ENCODE results near the gene TMEM178B.

TMEM178B gene

DNA sequence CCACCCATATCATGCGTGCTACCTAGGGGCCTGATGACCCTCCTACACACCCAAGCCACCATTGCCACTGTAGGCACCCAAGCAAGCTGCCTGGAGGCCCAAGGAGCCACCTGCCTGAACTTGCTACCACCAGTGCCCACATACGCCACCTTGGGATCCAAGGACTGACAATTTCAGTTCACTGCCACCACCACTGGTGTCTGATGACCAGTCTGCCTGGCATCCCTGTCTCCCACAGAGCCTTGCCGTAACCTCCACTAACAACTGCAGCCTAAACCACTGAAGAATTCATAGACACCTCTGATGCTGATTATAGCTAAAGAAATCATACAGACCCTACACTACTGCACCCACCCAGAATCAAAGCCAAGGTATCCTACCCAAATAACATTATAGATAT is 58.8 kb downstream of the TMEM178B start:
- no peak overlapping the region for H2AK5ac ChIP-seq (ENCODE audit: low read depth, low read length)
- no CpG with 5 or more reads among the region's 3 CpGs for WGBS, 2 donors (ENCODE audit: extremely low coverage in 2 of 2, insufficient read length in 2 of 2, insufficient replicate concordance in 1 of 2)
- peaks cover 0 to 3% of the 10 kb centered on the region in 2 donors for H3K9me3 ChIP-seq (replicated peaks in 1 of 2; ENCODE audit: control insufficient read depth in 2 of 2, insufficient read depth in 1 of 2, low read depth in 1 of 2, low read length in 2 of 2)
- peak overlapping the region; percentile 78 for H3K14ac ChIP-seq (ENCODE audit: low read length)
- H2BK5ac ChIP-seq (ENCODE audit: low read length): no peak overlapping the region
- peaks cover 3% of the 10 kb centered on the region for H3K79me1 ChIP-seq (ENCODE audit: low read depth, low read length)
- H2BK12ac ChIP-seq (ENCODE audit: low read length): peak overlapping the region; percentile 18
- H3K27ac ChIP-seq (replicated peaks; ENCODE audit: low read length): no peak overlapping the region
- H3K4me2 ChIP-seq (ENCODE audit: insufficient read depth, low read length, poor library complexity, severe bottlenecking): no peak overlapping the region
- no peak for DNase-seq (ENCODE audit: low spot score)
- H4K91ac ChIP-seq (ENCODE audit: low read depth, low read length, poor library complexity): no peak overlapping the region
- no peak overlapping the region for H2AFZ ChIP-seq (ENCODE audit: low read length)
- H3K4ac ChIP-seq (ENCODE audit: low read length): no peak overlapping the region
- peak overlapping the region in 1 of 2 donors; percentile 13 for H3K4me3 ChIP-seq (ENCODE audit: low read length in 2 of 2)
- H3K18ac ChIP-seq (ENCODE audit: low read length): peak overlapping the region; percentile 72
- no peak overlapping the region for H2BK15ac ChIP-seq (ENCODE audit: low read length)
- H3K23ac ChIP-seq (ENCODE audit: low read depth, low read length, poor library complexity): peak overlapping the region; percentile 61
- no peak overlapping the region for H3K9ac ChIP-seq (ENCODE audit: low read depth, low read length, poor library complexity)
- no peaks in the 10 kb centered on the region for H3K27me3 ChIP-seq (ENCODE audit: control insufficient read depth in 3 of 3, insufficient read depth in 3 of 3, low read depth in 1 of 3, low read length in 3 of 3)
- no peak overlapping the region for H4K8ac ChIP-seq (ENCODE audit: low read depth, low read length)
- H3K4me1 ChIP-seq (ENCODE audit: control insufficient read depth in 2 of 2, insufficient read depth in 1 of 2, low read depth in 1 of 2, low read length in 2 of 2): no peaks in the 10 kb centered on the region
- no peak overlapping the region for H2BK120ac ChIP-seq (ENCODE audit: low read depth, low read length)
- peaks cover 0 to 3% of the 10 kb centered on the region in 2 donors for H3K36me3 ChIP-seq (replicated peaks in 1 of 2; ENCODE audit: control insufficient read depth in 2 of 2, insufficient read depth in 2 of 2, low read length in 2 of 2)

- H4K91ac ChIP-seq (ENCODE audit: low read depth, low read length, poor library complexity): no peak overlapping the region
- no peak overlapping the region for H3K23ac ChIP-seq (ENCODE audit: low read depth, low read length, poor library complexity)
- no peak overlapping the region for H2AFZ ChIP-seq (ENCODE audit: low read length)
- no peak overlapping the region for H2BK120ac ChIP-seq (ENCODE audit: low read depth, low read length)
- peaks cover 3% of the 10 kb centered on the region for H3K79me1 ChIP-seq (ENCODE audit: low read depth, low read length)
- H3K27me3 ChIP-seq (ENCODE audit: control insufficient read depth in 3 of 3, insufficient read depth in 3 of 3, low read depth in 1 of 3, low read length in 3 of 3): no peaks in the 10 kb centered on the region
- H3K4ac ChIP-seq (ENCODE audit: low read length): no peak overlapping the region
- no peak for DNase-seq (ENCODE audit: low spot score)
- peaks cover 0 to 3% of the 10 kb centered on the region in 2 donors for H3K36me3 ChIP-seq (replicated peaks in 1 of 2; ENCODE audit: control insufficient read depth in 2 of 2, insufficient read depth in 2 of 2, low read length in 2 of 2)
- H2AK5ac ChIP-seq (ENCODE audit: low read depth, low read length): no peak overlapping the region
- H3K14ac ChIP-seq (ENCODE audit: low read length): no peak overlapping the region
- no peak overlapping the region for H3K4me3 ChIP-seq (ENCODE audit: low read length in 2 of 2)
- no peak overlapping the region for H3K9ac ChIP-seq (ENCODE audit: low read depth, low read length, poor library complexity)
- WGBS, 2 donors (ENCODE audit: extremely low coverage in 2 of 2, insufficient read length in 2 of 2, insufficient replicate concordance in 1 of 2): no CpG with 5 or more reads among the region's 1 CpG
- H2BK12ac ChIP-seq (ENCODE audit: low read length): no peak overlapping the region
- peaks cover 0 to 3% of the 10 kb centered on the region in 2 donors for H3K9me3 ChIP-seq (replicated peaks in 1 of 2; ENCODE audit: control insufficient read depth in 2 of 2, insufficient read depth in 1 of 2, low read depth in 1 of 2, low read length in 2 of 2)
- H3K18ac ChIP-seq (ENCODE audit: low read length): no peak overlapping the region
- no peak overlapping the region for H2BK5ac ChIP-seq (ENCODE audit: low read length)
- H3K4me1 ChIP-seq (ENCODE audit: control insufficient read depth in 2 of 2, insufficient read depth in 1 of 2, low read depth in 1 of 2, low read length in 2 of 2): no peaks in the 10 kb centered on the region
- no peak overlapping the region for H4K8ac ChIP-seq (ENCODE audit: low read depth, low read length)
- H3K27ac ChIP-seq (replicated peaks; ENCODE audit: low read length): no peak overlapping the region
- no peak overlapping the region for H3K4me2 ChIP-seq (ENCODE audit: insufficient read depth, low read length, poor library complexity, severe bottlenecking)
- no peak overlapping the region for H2BK15ac ChIP-seq (ENCODE audit: low read length)
Measured at GRCh38 chr7:141133646-141134045, 59.8 kb downstream of the TMEM178B start.

- no peaks in the 10 kb centered on the region for H3K27me3 ChIP-seq (ENCODE audit: control insufficient read depth in 3 of 3, insufficient read depth in 3 of 3, low read depth in 1 of 3, low read length in 3 of 3)
- H3K36me3 ChIP-seq (replicated peaks in 1 of 2; ENCODE audit: control insufficient read depth in 2 of 2, insufficient read depth in 2 of 2, low read length in 2 of 2): no peaks in the 10 kb centered on the region
- H4K8ac ChIP-seq (ENCODE audit: low read depth, low read length): no peak overlapping the region
- H3K18ac ChIP-seq (ENCODE audit: low read length): no peak overlapping the region
- H2AK5ac ChIP-seq (ENCODE audit: low read depth, low read length): no peak overlapping the region
- H3K4me2 ChIP-seq (ENCODE audit: insufficient read depth, low read length, poor library complexity, severe bottlenecking): no peak overlapping the region
- H2BK15ac ChIP-seq (ENCODE audit: low read length): no peak overlapping the region
- no peak overlapping the region for H3K23ac ChIP-seq (ENCODE audit: low read depth, low read length, poor library complexity)
- no peak overlapping the region for H3K14ac ChIP-seq (ENCODE audit: low read length)
- H2BK120ac ChIP-seq (ENCODE audit: low read depth, low read length): no peak overlapping the region
- H3K4me1 ChIP-seq (ENCODE audit: control insufficient read depth in 2 of 2, insufficient read depth in 1 of 2, low read depth in 1 of 2, low read length in 2 of 2): peaks cover 0 to 3% of the 10 kb centered on the region in 2 donors
- no peak for DNase-seq (ENCODE audit: low spot score)
- H3K27ac ChIP-seq (replicated peaks; ENCODE audit: low read length): no peak overlapping the region
- no peaks in the 10 kb centered on the region for H3K79me1 ChIP-seq (ENCODE audit: low read depth, low read length)
- H3K4me3 ChIP-seq (ENCODE audit: low read length in 2 of 2): no peak overlapping the region
- no peak overlapping the region for H4K91ac ChIP-seq (ENCODE audit: low read depth, low read length, poor library complexity)
- no CpG with 5 or more reads among the region's 2 CpGs for whole genome bisulfite sequencing, 2 donors (ENCODE audit: extremely low coverage in 2 of 2, insufficient read length in 2 of 2, insufficient replicate concordance in 1 of 2)
- H2AFZ ChIP-seq (ENCODE audit: low read length): no peak overlapping the region
- no peak overlapping the region for H3K4ac ChIP-seq (ENCODE audit: low read length)
- H3K9me3 ChIP-seq (replicated peaks in 1 of 2; ENCODE audit: control insufficient read depth in 2 of 2, insufficient read depth in 1 of 2, low read depth in 1 of 2, low read length in 2 of 2): no peaks in the 10 kb centered on the region
- H2BK5ac ChIP-seq (ENCODE audit: low read length): no peak overlapping the region
- no peak overlapping the region for H2BK12ac ChIP-seq (ENCODE audit: low read length)
- H3K9ac ChIP-seq (ENCODE audit: low read depth, low read length, poor library complexity): no peak overlapping the region
Measured at GRCh38 chr7:141142058-141142457, 68.2 kb downstream of the TMEM178B start.

DNA sequence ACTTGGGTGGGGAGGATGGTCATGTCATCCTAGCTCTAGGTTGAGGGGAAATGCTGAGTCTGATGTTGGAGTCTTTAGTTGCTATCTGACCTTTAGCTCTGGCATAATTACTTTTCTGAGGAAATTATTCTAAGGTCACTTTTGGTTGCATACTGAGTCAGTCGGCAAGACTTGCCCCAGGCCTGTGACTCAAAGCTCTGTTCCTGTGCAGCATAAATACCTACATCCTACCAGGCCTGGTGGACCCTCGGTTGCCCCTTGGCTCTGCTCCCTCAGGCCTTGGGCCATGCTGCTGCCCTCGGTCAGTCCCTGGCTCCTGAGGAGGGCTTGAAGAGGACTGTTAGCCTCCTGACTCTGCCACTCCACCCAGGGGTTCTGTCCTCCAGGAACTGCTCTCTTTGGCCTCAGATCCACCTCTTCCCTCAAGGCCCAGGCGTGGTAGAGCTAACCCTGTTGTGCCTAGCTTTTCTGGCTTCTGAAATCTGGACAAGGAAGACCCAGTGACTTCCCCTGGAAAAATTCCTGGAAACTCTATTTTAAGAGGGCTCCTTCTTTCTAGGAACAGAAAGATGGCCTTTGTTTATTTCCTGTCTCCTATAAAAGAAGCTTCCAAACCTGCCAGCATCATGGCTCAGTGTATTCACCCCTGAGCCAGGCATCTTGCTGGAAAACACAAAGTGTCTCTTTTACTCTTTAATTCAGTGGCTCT is 71.2 kb downstream of the TMEM178B start:
- H3K79me1 ChIP-seq (ENCODE audit: low read depth, low read length): no peaks in the 10 kb centered on the region
- no peak overlapping the region for H2AK5ac ChIP-seq (ENCODE audit: low read depth, low read length)
- no peak for DNase-seq (ENCODE audit: low spot score)
- H3K9ac ChIP-seq (ENCODE audit: low read depth, low read length, poor library complexity): no peak overlapping the region
- no peak overlapping the region for H3K27ac ChIP-seq (replicated peaks; ENCODE audit: low read length)
- no peak overlapping the region for H2BK12ac ChIP-seq (ENCODE audit: low read length)
- H4K91ac ChIP-seq (ENCODE audit: low read depth, low read length, poor library complexity): no peak overlapping the region
- no peak overlapping the region for H3K4me3 ChIP-seq (ENCODE audit: low read length in 2 of 2)
- no peak overlapping the region for H2BK5ac ChIP-seq (ENCODE audit: low read length)
- H3K18ac ChIP-seq (ENCODE audit: low read length): no peak overlapping the region
- H3K14ac ChIP-seq (ENCODE audit: low read length): no peak overlapping the region
- H4K8ac ChIP-seq (ENCODE audit: low read depth, low read length): no peak overlapping the region
- WGBS, 2 donors (ENCODE audit: extremely low coverage in 2 of 2, insufficient read length in 2 of 2, insufficient replicate concordance in 1 of 2): no CpG with 5 or more reads among the region's 4 CpGs
- H3K4me2 ChIP-seq (ENCODE audit: insufficient read depth, low read length, poor library complexity, severe bottlenecking): no peak overlapping the region
- no peaks in the 10 kb centered on the region for H3K36me3 ChIP-seq (replicated peaks in 1 of 2; ENCODE audit: control insufficient read depth in 2 of 2, insufficient read depth in 2 of 2, low read length in 2 of 2)
- H3K4ac ChIP-seq (ENCODE audit: low read length): no peak overlapping the region
- H2AFZ ChIP-seq (ENCODE audit: low read length): no peak overlapping the region
- peaks cover 0 to 3% of the 10 kb centered on the region in 2 donors for H3K9me3 ChIP-seq (replicated peaks in 1 of 2; ENCODE audit: control insufficient read depth in 2 of 2, insufficient read depth in 1 of 2, low read depth in 1 of 2, low read length in 2 of 2)
- H2BK15ac ChIP-seq (ENCODE audit: low read length): no peak overlapping the region
- no peak overlapping the region for H2BK120ac ChIP-seq (ENCODE audit: low read depth, low read length)
- no peak overlapping the region for H3K23ac ChIP-seq (ENCODE audit: low read depth, low read length, poor library complexity)
- H3K4me1 ChIP-seq (ENCODE audit: control insufficient read depth in 2 of 2, insufficient read depth in 1 of 2, low read depth in 1 of 2, low read length in 2 of 2): peaks cover 0 to 3% of the 10 kb centered on the region in 2 donors
- H3K27me3 ChIP-seq (ENCODE audit: control insufficient read depth in 3 of 3, insufficient read depth in 3 of 3, low read depth in 1 of 3, low read length in 3 of 3): no peaks in the 10 kb centered on the region
